Measurements from ENCODE around the gene SLC29A3. TPM values are rescaled to one million over a fixed set of nuclear protein-coding genes. Genes with fewer than 3 reads are reported as not detected.

Gene SLC29A3
- total RNA-seq, 1 experiment from 2014 or later, result 9.2 TPM

GRCh38 chr10:71360735-71361134 is 41.7 kb downstream of the SLC29A3 start:
- Histone ChIP-seq H3K79me2 (ENCODE audit: insufficient read depth, low read length) (no peaks in the 10 kb centered on the region), H3K18ac (ENCODE audit: insufficient read length, low read depth, low read length) (no peak overlapping the region), H3K79me1 (ENCODE audit: insufficient read depth, low read depth, low read length, poor library complexity, severe bottlenecking) (no peaks in the 10 kb centered on the region), H2BK5ac (ENCODE audit: insufficient read length, low read length) (no peak overlapping the region), H3T11ph (ENCODE audit: low read length) (no peak overlapping the region), H3K14ac (ENCODE audit: insufficient read depth, low read length) (no peak overlapping the region), H4K91ac (ENCODE audit: insufficient read length, low read depth, low read length) (no peak overlapping the region), H2BK15ac (ENCODE audit: low read depth, low read length) (no peak overlapping the region), H3K27me3 (ENCODE audit: insufficient read depth, low read length) (no peaks in the 10 kb centered on the region), H3K4ac (ENCODE audit: low read depth, low read length) (no peak overlapping the region), H2AK5ac (ENCODE audit: insufficient read length, low read length) (no peak overlapping the region), H3K9ac (ENCODE audit: extremely low read depth, insufficient read length, low read length) (no peak overlapping the region), H2BK120ac (ENCODE audit: low read depth, low read length, poor library complexity, severe bottlenecking) (no peak overlapping the region), H4K20me1 (ENCODE audit: control insufficient read depth, insufficient read depth, insufficient read length) (no peaks in the 10 kb centered on the region), H2BK20ac (ENCODE audit: low read depth, low read length, poor library complexity, severe bottlenecking) (no peak overlapping the region), H3K4me2 (ENCODE audit: insufficient read depth, insufficient read length, low read length) (no peak overlapping the region), H2BK12ac (ENCODE audit: insufficient read length, low read depth, low read length) (no peak overlapping the region), H3K9me3 (ENCODE audit: control insufficient read depth, low read depth, low read length) (no peaks in the 10 kb centered on the region), H3K4me1 (ENCODE audit: insufficient read depth, low read length) (no peaks in the 10 kb centered on the region), H3K27ac (ENCODE audit: insufficient read length, low read depth, low read length) (no peak overlapping the region), H3K56ac (ENCODE audit: insufficient read length, low read depth, low read length) (no peak overlapping the region), H3K23me2 (ENCODE audit: insufficient read length, low read depth, low read length, poor library complexity, severe bottlenecking) (no peaks in the 10 kb centered on the region), H4K5ac (ENCODE audit: insufficient read length, low read depth, low read length) (no peak overlapping the region), H3K23ac (ENCODE audit: insufficient read length, low read depth, low read length) (no peak overlapping the region), H2AFZ (ENCODE audit: low read length) (no peak overlapping the region), H4K8ac (replicated peaks; ENCODE audit: insufficient read length, low read depth, low read length) (no peak overlapping the region)
- WGBS (ENCODE audit: extremely low coverage, insufficient read length, low lambda C conversion rate), result no CpG with 5 or more reads among the region's 2 CpGs
- H3K9me3 Mint-ChIP-seq, result no peaks in the 10 kb centered on the region
- no peak overlapping the region for H3K4me3 Mint-ChIP-seq
- no peaks in the 10 kb centered on the region for H3K27me3 Mint-ChIP-seq (ENCODE audit: low read depth)
- H3K27ac Mint-ChIP-seq, result no peak overlapping the region
- no peak for DNase-seq
- peaks cover 7 to 27% (median 22%) of the 10 kb centered on the region in 3 experiments; a peak in 6 of 7 replicates for H3K36me3 Mint-ChIP-seq (ENCODE audit: insufficient read depth in 1 of 3, low read depth in 3 of 3)
- no peak for TF ChIP-seq CTCF (conservative IDR thresholded peaks at IDR 0.05)
- H3K4me1 Mint-ChIP-seq, result peaks cover 6 to 11% of the 10 kb centered on the region in 2 experiments

Data from H9 (cell line).